ENCODE data around the gene SHOX.
"Not testable (repeated sequence)": the region's sequence is repeated elsewhere in the genome, so short reads cannot be mapped to it uniquely, and the experiment has no call there.

The SHOX gene

DNA sequence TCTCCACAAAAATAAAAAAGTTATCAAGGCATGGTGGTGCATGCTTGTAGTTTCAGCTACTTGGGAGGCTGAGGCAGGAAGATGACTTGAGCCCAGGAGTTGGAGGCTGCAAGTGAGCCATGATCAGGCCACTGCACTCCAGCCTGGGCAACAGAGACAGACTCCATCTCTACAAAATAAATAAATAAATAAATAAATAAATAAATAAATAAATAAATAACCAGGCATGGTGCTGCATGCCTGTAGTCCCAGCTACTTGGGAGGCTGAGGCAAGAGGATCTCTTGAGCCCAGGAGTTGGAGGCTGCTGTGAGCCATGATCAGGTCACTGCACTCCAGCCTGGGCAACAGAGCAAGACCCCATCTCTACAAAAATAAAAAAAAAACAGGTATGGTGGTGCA lies 26.0 kb upstream of the SHOX start:
- not testable (repeated sequence) for H3K27ac ChIP-seq (ENCODE audit: low read length); H3K27me3 ChIP-seq (ENCODE audit: control insufficient read depth, insufficient read depth, low read length); H3K4me3 ChIP-seq (ENCODE audit: low read length); H3K4me1 ChIP-seq (ENCODE audit: control insufficient read depth, low read depth, low read length); H3K9me3 ChIP-seq (ENCODE audit: control insufficient read depth, low read depth, low read length); H3K36me3 ChIP-seq (ENCODE audit: control insufficient read depth, low read depth, low read length); H3K9ac ChIP-seq (ENCODE audit: low read length)

DNA sequence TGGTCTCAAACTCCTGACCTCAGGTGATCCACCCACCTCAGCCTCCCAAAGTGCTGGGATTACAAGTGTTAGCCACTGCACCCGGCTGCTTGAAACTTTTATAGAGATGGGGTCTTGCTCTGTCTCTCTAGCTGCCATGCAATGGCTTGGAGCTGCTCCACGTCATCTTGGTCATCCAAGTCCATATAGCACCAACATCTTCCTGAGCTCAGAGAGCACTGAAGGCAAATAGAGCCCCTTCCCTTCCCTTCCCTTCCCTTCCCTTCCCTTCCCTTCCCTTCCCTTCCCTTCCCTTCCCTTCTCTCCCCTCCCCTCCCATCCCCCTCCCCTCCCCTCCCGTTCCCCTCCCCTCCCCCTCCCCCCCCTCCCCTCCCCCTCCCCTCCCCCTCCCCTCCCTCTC lies 22.5 kb upstream of the SHOX start:
- not testable (repeated sequence) for H3K4me1 ChIP-seq (ENCODE audit: control insufficient read depth, low read depth, low read length); H3K36me3 ChIP-seq (ENCODE audit: control insufficient read depth, low read depth, low read length); H3K27ac ChIP-seq (ENCODE audit: low read length); H3K9me3 ChIP-seq (ENCODE audit: control insufficient read depth, low read depth, low read length); H3K9ac ChIP-seq (ENCODE audit: low read length); H3K4me3 ChIP-seq (ENCODE audit: low read length); H3K27me3 ChIP-seq (ENCODE audit: control insufficient read depth, insufficient read depth, low read length)

DNA sequence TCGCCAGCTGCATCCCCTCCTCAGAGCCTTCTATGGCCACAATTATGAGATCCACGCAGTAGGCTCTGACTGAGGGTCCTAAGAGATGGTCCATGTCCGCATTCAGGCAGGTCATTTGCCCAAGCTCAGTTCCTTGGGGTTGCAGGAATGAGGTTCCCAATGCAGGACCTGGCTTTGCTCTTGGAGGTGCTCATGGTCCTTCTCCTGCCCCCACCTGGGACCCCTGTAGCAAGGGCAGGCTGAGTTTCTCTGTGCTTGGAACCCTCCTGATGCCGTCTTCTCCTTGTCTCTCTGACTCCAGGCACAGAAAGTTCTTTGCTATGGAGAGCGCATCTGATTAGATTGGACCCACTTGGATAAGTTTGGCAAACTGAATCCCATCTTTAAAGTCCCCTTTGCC lies 16.5 kb upstream of the SHOX start:
- Histone ChIP-seq H3K27ac (ENCODE audit: low read length) (no peak overlapping the region), H3K36me3 (ENCODE audit: control insufficient read depth, low read depth, low read length) (no peaks in the 10 kb centered on the region)

DNA sequence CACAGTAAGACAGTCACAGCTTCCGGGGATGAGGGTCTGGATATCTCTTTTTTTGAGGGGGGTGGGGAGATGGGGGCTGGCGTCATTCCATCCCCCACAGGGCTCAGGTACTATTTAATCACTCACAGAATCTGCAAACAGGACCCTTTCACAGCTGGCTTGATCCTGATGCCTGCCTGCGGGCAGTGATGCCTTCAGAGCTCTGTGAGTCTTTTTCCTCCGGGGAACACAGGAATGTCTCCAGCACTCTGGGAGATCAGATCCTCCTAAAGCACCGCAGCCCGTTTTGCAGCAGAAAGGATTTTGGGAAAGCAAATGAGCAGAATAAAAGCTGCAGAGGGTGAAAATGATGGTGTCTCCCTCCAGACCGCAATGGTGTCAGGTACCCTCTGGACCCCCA lies 13.2 kb upstream of the SHOX start:
- Histone ChIP-seq H3K9ac (ENCODE audit: low read length) (no peak overlapping the region), H3K27me3 (ENCODE audit: control insufficient read depth, insufficient read depth, low read length) (peaks cover 55% of the 10 kb centered on the region), H3K4me1 (ENCODE audit: control insufficient read depth, low read depth, low read length) (no peaks in the 10 kb centered on the region), H3K9me3 (ENCODE audit: control insufficient read depth, low read depth, low read length) (no peaks in the 10 kb centered on the region), H3K27ac (ENCODE audit: low read length) (no peak overlapping the region), H3K36me3 (ENCODE audit: control insufficient read depth, low read depth, low read length) (no peaks in the 10 kb centered on the region), H3K4me3 (ENCODE audit: low read length) (no peak overlapping the region)

More for the DNA sequence above, 16.5 kb upstream of the SHOX start:
- Histone ChIP-seq H3K9ac (ENCODE audit: low read length) (no peak overlapping the region), H3K4me3 (ENCODE audit: low read length) (no peak overlapping the region), H3K4me1 (ENCODE audit: control insufficient read depth, low read depth, low read length) (no peaks in the 10 kb centered on the region), H3K9me3 (ENCODE audit: control insufficient read depth, low read depth, low read length) (no peaks in the 10 kb centered on the region), H3K27me3 (ENCODE audit: control insufficient read depth, insufficient read depth, low read length) (peaks cover 23% of the 10 kb centered on the region)

DNA sequence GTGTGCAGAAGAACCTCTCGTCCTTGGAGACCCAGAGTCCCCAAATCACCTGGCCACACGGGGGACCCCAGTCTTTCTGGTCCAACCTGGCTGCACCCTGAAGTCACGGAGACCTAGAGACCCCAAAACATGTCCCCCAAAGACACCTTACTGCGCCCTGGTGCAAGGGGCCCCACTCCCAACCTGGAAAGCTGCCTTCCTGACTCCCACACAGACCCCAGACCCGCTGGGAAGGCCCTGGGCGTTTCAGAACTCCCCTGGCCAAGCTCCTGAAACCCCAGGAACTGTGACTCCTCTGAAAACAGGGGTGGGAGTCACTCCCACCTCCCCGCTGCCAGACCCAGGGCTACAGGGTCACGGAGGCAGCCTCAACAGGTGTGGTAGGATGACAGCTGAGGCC lies 12.7 kb upstream of the SHOX start:
- H3K9me3 ChIP-seq (ENCODE audit: control insufficient read depth, low read depth, low read length) = no peaks in the 10 kb centered on the region
- no peaks in the 10 kb centered on the region for H3K36me3 ChIP-seq (ENCODE audit: control insufficient read depth, low read depth, low read length)
- H3K4me1 ChIP-seq (ENCODE audit: control insufficient read depth, low read depth, low read length) = no peaks in the 10 kb centered on the region
- peaks cover 60% of the 10 kb centered on the region for H3K27me3 ChIP-seq (ENCODE audit: control insufficient read depth, insufficient read depth, low read length)
- H3K9ac ChIP-seq (ENCODE audit: low read length) = no peak overlapping the region
- no peak overlapping the region for H3K4me3 ChIP-seq (ENCODE audit: low read length)
- H3K27ac ChIP-seq (ENCODE audit: low read length) = no peak overlapping the region

DNA sequence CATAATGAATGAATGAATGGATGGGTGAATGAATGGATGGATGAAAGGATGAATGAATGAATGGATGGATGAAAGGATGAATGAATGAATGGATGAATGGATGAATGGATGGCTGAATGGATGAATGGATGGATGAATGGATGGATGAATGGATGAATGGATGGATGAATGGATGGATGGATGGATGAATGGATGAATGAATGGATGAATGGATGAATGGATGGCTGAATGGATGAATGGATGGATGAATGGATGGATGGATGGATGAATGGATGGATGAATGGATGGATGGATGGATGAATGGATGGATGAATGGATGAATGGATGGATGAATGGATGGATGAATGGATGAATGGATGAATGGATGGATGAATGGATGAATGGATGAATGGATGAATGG lies 12.3 kb upstream of the SHOX start:
- H3K4me3 ChIP-seq (ENCODE audit: low read length); H3K9me3 ChIP-seq (ENCODE audit: control insufficient read depth, low read depth, low read length); H3K27ac ChIP-seq (ENCODE audit: low read length); H3K4me1 ChIP-seq (ENCODE audit: control insufficient read depth, low read depth, low read length); H3K36me3 ChIP-seq (ENCODE audit: control insufficient read depth, low read depth, low read length); H3K9ac ChIP-seq (ENCODE audit: low read length): not testable (repeated sequence)
- peaks cover 64% of the 10 kb centered on the region for H3K27me3 ChIP-seq (ENCODE audit: control insufficient read depth, insufficient read depth, low read length)

DNA sequence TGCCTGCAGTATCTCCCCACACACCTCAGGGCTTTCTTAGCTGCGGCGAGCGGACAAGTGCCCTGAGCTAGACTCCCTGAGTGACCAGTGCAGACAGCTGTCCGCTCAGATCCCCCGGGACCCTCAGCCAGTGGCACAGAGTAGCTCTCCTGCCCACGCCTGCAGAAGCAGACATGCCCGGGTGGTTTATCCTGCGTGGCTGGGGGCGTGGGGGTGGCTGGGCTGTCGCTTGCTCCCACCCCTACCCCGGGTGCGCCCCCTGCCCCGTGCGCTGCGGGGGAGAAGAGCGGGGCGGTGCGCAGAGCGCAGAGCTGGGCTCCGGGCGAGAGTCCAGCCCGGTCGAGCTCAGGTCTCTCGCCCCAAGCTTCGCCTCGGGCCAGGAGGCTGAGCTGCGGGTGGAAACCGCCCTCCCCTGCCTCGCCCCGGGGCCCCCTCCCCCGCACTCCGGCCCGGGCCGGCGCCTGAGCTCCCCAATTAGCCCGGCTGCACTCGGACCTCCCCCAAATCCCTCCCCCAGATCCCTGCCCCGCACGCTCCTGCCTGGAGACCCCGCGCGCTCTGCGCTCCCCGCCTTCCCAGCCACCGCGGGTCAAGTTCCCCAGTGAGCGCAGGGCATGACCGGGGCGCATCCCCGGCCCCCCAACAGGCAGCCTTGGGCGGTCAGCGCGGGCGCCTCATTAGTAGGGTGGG lies 11.7 kb upstream of the SHOX start:
- Histone ChIP-seq H3K4me3 (ENCODE audit: low read length) (no peak overlapping the region), H3K9ac (ENCODE audit: low read length) (no peak overlapping the region), H3K27me3 (ENCODE audit: control insufficient read depth, insufficient read depth, low read length) (peaks cover 70% of the 10 kb centered on the region), H3K9me3 (ENCODE audit: control insufficient read depth, low read depth, low read length) (no peaks in the 10 kb centered on the region), H3K4me1 (ENCODE audit: control insufficient read depth, low read depth, low read length) (no peaks in the 10 kb centered on the region), H3K36me3 (ENCODE audit: control insufficient read depth, low read depth, low read length) (no peaks in the 10 kb centered on the region), H3K27ac (ENCODE audit: low read length) (no peak overlapping the region)

DNA sequence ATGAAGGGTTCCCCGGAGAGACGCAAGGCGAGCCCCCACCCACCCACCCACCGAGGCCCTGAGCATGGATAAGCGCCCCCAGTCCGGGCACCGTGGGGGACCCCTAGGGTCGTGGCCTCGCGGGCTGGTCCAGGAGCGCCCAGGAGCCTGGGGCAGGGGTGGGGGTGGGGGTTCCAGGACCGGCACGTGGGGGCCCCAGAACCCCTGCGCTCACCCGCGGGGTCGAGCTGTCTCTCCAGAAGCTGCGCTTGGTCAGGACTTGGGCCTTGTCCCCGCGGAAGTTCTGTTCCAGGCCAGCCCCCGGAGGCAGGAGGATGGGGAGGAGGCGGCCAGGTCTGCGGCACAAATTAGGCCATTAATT lies 11.2 kb upstream of the SHOX start:
- H3K36me3 ChIP-seq (ENCODE audit: control insufficient read depth, low read depth, low read length) = no peaks in the 10 kb centered on the region
- no peak overlapping the region for H3K27ac ChIP-seq (ENCODE audit: low read length)
- H3K4me1 ChIP-seq (ENCODE audit: control insufficient read depth, low read depth, low read length) = no peaks in the 10 kb centered on the region
- H3K9me3 ChIP-seq (ENCODE audit: control insufficient read depth, low read depth, low read length) = no peaks in the 10 kb centered on the region
- H3K4me3 ChIP-seq (ENCODE audit: low read length) = no peak overlapping the region
- H3K9ac ChIP-seq (ENCODE audit: low read length) = no peak overlapping the region
- H3K27me3 ChIP-seq (ENCODE audit: control insufficient read depth, insufficient read depth, low read length) = peaks cover 75% of the 10 kb centered on the region

DNA sequence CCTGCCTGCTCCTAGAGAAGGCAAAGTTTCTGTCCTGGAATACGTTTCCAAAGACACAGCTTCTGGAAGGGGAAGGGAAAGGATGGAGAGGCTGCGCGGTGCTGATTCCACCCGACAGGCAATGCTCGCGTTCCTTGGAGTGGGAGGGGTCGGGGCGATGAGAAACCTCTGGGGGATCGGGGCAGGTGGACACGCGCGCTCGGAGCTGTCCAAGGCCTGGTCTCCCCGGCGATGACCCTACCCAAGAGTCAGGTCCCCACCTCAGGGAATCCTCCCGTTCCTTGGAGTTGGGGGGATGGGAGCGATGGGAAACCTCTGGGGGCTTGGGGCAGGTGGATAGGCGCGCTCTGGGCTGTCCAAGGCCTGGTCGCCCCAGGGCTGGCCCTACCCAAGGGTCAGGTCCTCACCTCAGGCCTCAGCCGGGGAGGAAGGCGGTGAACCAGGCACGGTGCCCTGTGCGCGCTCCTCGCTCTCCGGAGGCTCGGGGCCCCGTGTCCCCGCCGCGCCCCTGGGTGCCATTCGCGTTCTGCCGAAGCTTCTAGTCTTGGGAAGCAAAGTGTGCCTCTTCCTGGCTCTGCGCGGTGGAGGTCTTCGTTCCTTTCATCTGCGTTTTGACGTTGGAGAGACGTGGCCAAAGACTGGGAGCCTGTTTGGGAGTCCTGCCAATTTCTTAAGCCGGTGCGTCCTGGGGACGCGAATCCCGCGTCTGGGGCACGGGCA lies 10.6 kb upstream of the SHOX start:
- no peak overlapping the region for H3K27ac ChIP-seq (ENCODE audit: low read length)
- no peaks in the 10 kb centered on the region for H3K9me3 ChIP-seq (ENCODE audit: control insufficient read depth, low read depth, low read length)
- no peak overlapping the region for H3K9ac ChIP-seq (ENCODE audit: low read length)
- H3K4me1 ChIP-seq (ENCODE audit: control insufficient read depth, low read depth, low read length) = no peaks in the 10 kb centered on the region
- no peaks in the 10 kb centered on the region for H3K36me3 ChIP-seq (ENCODE audit: control insufficient read depth, low read depth, low read length)
- no peak overlapping the region for H3K4me3 ChIP-seq (ENCODE audit: low read length)
- H3K27me3 ChIP-seq (ENCODE audit: control insufficient read depth, insufficient read depth, low read length) = peaks cover 81% of the 10 kb centered on the region

DNA sequence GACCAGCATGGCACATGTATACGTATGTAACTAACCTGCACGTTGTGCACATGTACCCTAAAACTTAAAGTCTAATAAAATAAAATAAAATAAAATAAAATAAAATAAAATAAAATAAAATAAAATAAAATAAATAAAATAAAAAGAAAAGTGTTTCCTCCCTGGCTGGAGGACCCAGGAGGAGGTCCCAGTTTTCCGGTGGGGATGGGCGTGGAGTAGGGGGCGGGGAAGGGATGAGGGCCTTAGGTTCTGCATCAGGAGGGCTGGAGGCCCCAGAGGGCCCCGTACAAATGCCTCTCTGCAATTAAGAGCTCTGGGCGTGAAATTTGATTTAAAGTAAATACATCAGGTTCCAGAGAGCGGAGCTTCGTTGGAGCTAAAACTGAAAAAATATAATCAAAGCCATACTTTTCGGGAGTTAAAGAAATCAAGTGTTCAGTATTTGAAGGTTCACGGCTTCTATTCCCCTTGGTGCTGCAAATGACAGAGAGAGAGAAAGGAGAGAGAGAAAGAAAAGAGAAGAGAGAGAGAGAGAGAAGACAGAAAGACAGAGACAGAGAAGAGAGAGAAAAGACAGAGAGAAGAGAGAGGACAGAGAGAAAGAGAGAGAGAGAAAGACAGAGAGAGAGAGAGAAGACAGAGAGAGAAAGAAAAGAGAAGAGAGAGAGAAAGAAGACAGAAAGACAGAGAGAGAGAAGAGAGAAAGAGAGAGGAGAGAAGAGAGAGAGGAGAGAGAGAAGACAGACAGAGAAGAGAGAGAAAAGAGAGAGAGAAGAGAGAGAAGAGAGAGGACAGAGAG lies 8.7 kb upstream of the SHOX start:
- Histone ChIP-seq H3K4me3 (ENCODE audit: low read length) (no peak overlapping the region), H3K9me3 (ENCODE audit: control insufficient read depth, low read depth, low read length) (peaks cover 9% of the 10 kb centered on the region), H3K9ac (ENCODE audit: low read length) (no peak overlapping the region), H3K36me3 (ENCODE audit: control insufficient read depth, low read depth, low read length) (no peaks in the 10 kb centered on the region), H3K4me1 (ENCODE audit: control insufficient read depth, low read depth, low read length) (no peaks in the 10 kb centered on the region), H3K27ac (ENCODE audit: low read length) (no peak overlapping the region), H3K27me3 (ENCODE audit: control insufficient read depth, insufficient read depth, low read length) (peaks cover 98% of the 10 kb centered on the region)

DNA sequence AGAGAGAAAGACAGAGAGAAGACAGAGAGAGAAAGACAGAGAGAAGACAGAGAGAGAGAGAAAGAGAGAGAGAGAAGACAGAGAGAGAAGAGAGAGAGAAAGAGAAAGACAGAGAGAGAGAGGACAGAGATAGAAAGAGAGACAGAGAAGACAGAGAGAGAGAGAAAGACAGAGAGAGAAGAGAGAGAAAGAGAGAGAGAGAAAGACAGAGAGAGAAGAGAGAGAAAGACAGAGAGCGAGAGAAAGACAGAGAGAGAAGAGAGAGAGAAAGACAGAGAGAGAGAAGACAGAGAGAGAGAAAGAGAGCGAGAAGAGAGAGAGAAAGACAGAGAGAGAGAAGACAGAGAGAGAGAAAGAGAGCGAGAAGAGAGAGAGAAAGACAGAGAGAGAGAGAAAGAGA lies 7.8 kb upstream of the SHOX start:
- not testable (repeated sequence) for H3K4me3 ChIP-seq (ENCODE audit: low read length); H3K4me1 ChIP-seq (ENCODE audit: control insufficient read depth, low read depth, low read length); H3K9ac ChIP-seq (ENCODE audit: low read length); H3K27ac ChIP-seq (ENCODE audit: low read length); H3K36me3 ChIP-seq (ENCODE audit: control insufficient read depth, low read depth, low read length)
- peaks cover 98% of the 10 kb centered on the region for H3K27me3 ChIP-seq (ENCODE audit: control insufficient read depth, insufficient read depth, low read length)
- H3K9me3 ChIP-seq (ENCODE audit: control insufficient read depth, low read depth, low read length) = peaks cover 16% of the 10 kb centered on the region

DNA sequence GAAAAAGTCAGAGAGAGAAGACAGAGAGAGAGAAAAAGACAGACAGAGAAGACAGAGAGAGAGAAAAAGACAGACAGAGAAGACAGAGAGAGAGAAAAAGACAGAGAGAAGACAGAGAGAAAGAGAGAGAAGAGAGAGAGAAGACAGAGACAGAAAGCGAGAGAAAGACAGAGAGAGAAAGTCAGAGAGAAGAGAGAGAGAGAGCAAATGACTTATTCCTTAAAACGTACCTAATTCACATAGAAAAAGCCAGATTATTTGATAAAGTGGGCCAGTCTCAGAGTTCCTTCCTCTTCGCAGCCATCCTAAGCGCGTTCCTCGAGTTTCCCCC lies 7.4 kb upstream of the SHOX start:
- peaks cover 16% of the 10 kb centered on the region for H3K9me3 ChIP-seq (ENCODE audit: control insufficient read depth, low read depth, low read length)
- H3K27ac ChIP-seq (ENCODE audit: low read length) = no peak overlapping the region
- H3K36me3 ChIP-seq (ENCODE audit: control insufficient read depth, low read depth, low read length) = no peaks in the 10 kb centered on the region
- no peak overlapping the region for H3K4me3 ChIP-seq (ENCODE audit: low read length)
- peaks cover 98% of the 10 kb centered on the region for H3K27me3 ChIP-seq (ENCODE audit: control insufficient read depth, insufficient read depth, low read length)
- H3K9ac ChIP-seq (ENCODE audit: low read length) = no peak overlapping the region
- H3K4me1 ChIP-seq (ENCODE audit: control insufficient read depth, low read depth, low read length) = no peaks in the 10 kb centered on the region

All from iPS-18a (cell line).